Islet precursor cell (in vitro differentiated cells): ENCODE data around the gene PAK5.

ENCODE experiments used
- DNase-seq: peaks from one replicate; pipeline ENCODE4 v3.0.0-alpha.2; 2018

Gene PAK5

GRCh38 chr20:9490631-9491030 is 348.2 kb downstream of the PAK5 start:
- no peak for DNase-seq

GRCh38 chr20:9490161-9490560 is 348.7 kb downstream of the PAK5 start:
- no peak for DNase-seq

GRCh38 chr20:9488063-9488462 is 350.8 kb downstream of the PAK5 start:
- DNase-seq = no peak
